Uterus (tissue), 4 donors: ENCODE measurements around the gene ALDH7A1. TPM values are rescaled to one million over a fixed set of nuclear protein-coding genes. Genes with fewer than 3 reads are reported as not detected.
"Not testable (repeated sequence)": the region's sequence is repeated elsewhere in the genome, so short reads cannot be mapped to it uniquely, and the experiment has no call there.

Experiments used
- DNase-seq, 2 donors: peaks; one replicate each; pipeline ENCODE4 v3.0.0-alpha.2; 2019 to 2020
- H3K27ac ChIP-seq, 2 donors: fragments of 200-600 bp; sonication (generic); 1 replicate in 1 of 2; 2 replicates in 1 of 2; pipeline ENCODE4 v1.5.1; 2016 to 2018
- H3K27me3 ChIP-seq, 2 donors: fragments of 200-600 bp; sonication (generic); one replicate each; pipeline ENCODE4 v1.5.1; 2018 to 2019; ENCODE audit warnings: control low read depth in 1 of 2
- H3K36me3 ChIP-seq, 2 donors: fragments of 200-600 bp; sonication (generic); one replicate each; pipeline ENCODE4 v1.5.1; 2019; ENCODE audit warnings: control low read depth in 1 of 2
- H3K4me1 ChIP-seq, 2 donors: fragments of 200-600 bp; sonication (generic); one replicate each; pipeline ENCODE4 v1.5.1; 2018 to 2019; ENCODE audit warnings: control low read depth in 1 of 2
- H3K4me3 ChIP-seq, 2 donors: fragments of 200-600 bp; sonication (generic); 1 replicate in 1 of 2; 2 replicates in 1 of 2; pipeline ENCODE4 v1.5.1; 2018 to 2019; ENCODE audit warnings: mild to moderate bottlenecking in 1 of 2
- H3K9me3 ChIP-seq, 2 donors: fragments of 200-600 bp; sonication (generic); one replicate each; pipeline ENCODE4 v1.5.1; 2019; ENCODE audit warnings: control low read depth in 1 of 2
- CTCF ChIP-seq, 4 experiments: fragments of 200-600 bp in 2 of 4; fragments of 450-650 bp in 2 of 4; sonication (generic) in 2 of 4; IDR thresholded peaks; one replicate each; pipeline ENCODE4 v1.5.1; 2016 to 2019; ENCODE audit warnings: antibody characterized with exemption in 4 of 4, mild to moderate bottlenecking in 2 of 4, moderate library complexity in 1 of 4
- POLR2A ChIP-seq, 2 donors: fragments of 450-650 bp; IDR thresholded peaks; one replicate each; pipeline ENCODE4 v1.6.1; 2016; ENCODE audit warnings: antibody characterized with exemption in 2 of 2, mild to moderate bottlenecking in 1 of 2, moderate library complexity in 1 of 2
- intact Hi-C: fragments of 100-400 bp; cut with DNase I; formaldehyde crosslinking; loops from one replicate; pipeline ENCODE4 v1.15.1; 2023; ENCODE audit warnings: low total_unique reads
- total RNA-seq, 4 donors: library from RNA; depleted of rRNA in 3 of 4; stranded (reverse); fragments of >200 nt in 3 of 4; gene quantifications; one replicate each; pipeline versions ENCODE4 v1.1.0 to v1.2.4, GENCODE V29; 2014 to 2023
- donor health status: DM: yes; HTN: yes; CAD: no.

ALDH7A1 gene
- total RNA-seq, 4 donors from 2014 or later, result 5.9 to 94.2 (median 31.6) TPM

- intact Hi-C loops, result no loop called here
- TF ChIP-seq CTCF (IDR thresholded peaks at IDR 0.05) (no peak), POLR2A (IDR thresholded peaks at IDR 0.05) (no peak)
- no peak for DNase-seq
- H3K4me3 ChIP-seq, result no peak overlapping the region
- H3K9me3 ChIP-seq, result no peaks in the 10 kb centered on the region
- peaks cover 10 to 13% of the 10 kb centered on the region in 2 donors for H3K4me1 ChIP-seq
- H3K36me3 ChIP-seq, result no peaks in the 10 kb centered on the region
- H3K27ac ChIP-seq, result no peak overlapping the region
- no peaks in the 10 kb centered on the region for H3K27me3 ChIP-seq
Observed at GRCh38 chr5:126603402-126603991, 8.5 kb upstream of the ALDH7A1 start.

GRCh38 chr5:126600631-126601511 lies 5.9 kb upstream of the ALDH7A1 start, which contains the start of gene PHAX:
PHAX (plus strand) TSS chr5:126600947; CDS start chr5:126600963, 16 bp downstream.
- intact Hi-C loops, result no loop called here
- DNase-seq, result peak; percentile 57 to 79

GRCh38 chr5:126599971-126600630 lies 5.1 kb upstream of the ALDH7A1 start:
- intact Hi-C loops, DNase-seq, H3K27me3 ChIP-seq, H3K36me3 ChIP-seq, H3K9me3 ChIP-seq: not testable (repeated sequence)
- peak overlapping the region; percentile 86 to 87 for H3K27ac ChIP-seq
- peak overlapping the region in 1 of 2 donors; percentile 99 for H3K4me3 ChIP-seq
- peaks cover 2 to 11% of the 10 kb centered on the region in 2 donors for H3K4me1 ChIP-seq

More at GRCh38 chr5:126600631-126601511, 5.9 kb upstream of the ALDH7A1 start, which contains the start of gene PHAX:
- Histone ChIP-seq H3K27ac (peak within 1 kb of the TSS; percentile 86 to 87), H3K36me3 (no peaks in the 10 kb centered on the region), H3K27me3 (no peaks in the 10 kb centered on the region), H3K4me1 (peaks cover 9 to 13% of the 10 kb centered on the region in 2 donors), H3K9me3 (no peaks in the 10 kb centered on the region), H3K4me3 (peak within 1 kb of the TSS; percentile 79 to 99)
- TF ChIP-seq POLR2A (IDR thresholded peaks at IDR 0.05) (peak in 1 of 2 donors; percentile 32), CTCF (IDR thresholded peaks at IDR 0.05) (peak; percentile 67 to 81 (median 76))

- H3K9me3 ChIP-seq, result no peaks in the 10 kb centered on the region
- DNase-seq, result no peak
- no peak overlapping the region for H3K27ac ChIP-seq
- no peak overlapping the region for H3K4me3 ChIP-seq
- intact Hi-C loops, result no loop called here
- TF ChIP-seq POLR2A (IDR thresholded peaks at IDR 0.05) (no peak), CTCF (IDR thresholded peaks at IDR 0.05) (no peak)
- H3K4me1 ChIP-seq, result peaks cover 0 to 8% of the 10 kb centered on the region in 2 donors
- no peaks in the 10 kb centered on the region for H3K36me3 ChIP-seq
- H3K27me3 ChIP-seq, result no peaks in the 10 kb centered on the region
Observed at GRCh38 chr5:126599499-126599898, 4.5 kb upstream of the ALDH7A1 start.

- Histone ChIP-seq H3K36me3 (no peaks in the 10 kb centered on the region), H3K4me3 (no peak overlapping the region), H3K27ac (no peak overlapping the region), H3K4me1 (peaks cover 0 to 7% of the 10 kb centered on the region in 2 donors), H3K27me3 (no peaks in the 10 kb centered on the region), H3K9me3 (no peaks in the 10 kb centered on the region)
- intact Hi-C loops, result no loop called here
- no peak for DNase-seq
- TF ChIP-seq CTCF (IDR thresholded peaks at IDR 0.05) (no peak), POLR2A (IDR thresholded peaks at IDR 0.05) (no peak)
Observed at GRCh38 chr5:126597156-126597555, 2.1 kb upstream of the ALDH7A1 start.
